Hypothalamus (tissue), 51 donors: Measurements from ENCODE around the gene TCHH.
A peak's percentile ranks its signal among the peaks of the same experiment; 100 is the strongest.
"Not testable (repeated sequence)": the region's sequence is repeated elsewhere in the genome, so short reads cannot be mapped to it uniquely, and the experiment has no call there.

ENCODE experiments used
- DNase-seq, 51 donors: peaks; one replicate each; lab custom pipeline; 2025; lab: John Stamatoyannopoulos, UW

Gene TCHH, protein sequence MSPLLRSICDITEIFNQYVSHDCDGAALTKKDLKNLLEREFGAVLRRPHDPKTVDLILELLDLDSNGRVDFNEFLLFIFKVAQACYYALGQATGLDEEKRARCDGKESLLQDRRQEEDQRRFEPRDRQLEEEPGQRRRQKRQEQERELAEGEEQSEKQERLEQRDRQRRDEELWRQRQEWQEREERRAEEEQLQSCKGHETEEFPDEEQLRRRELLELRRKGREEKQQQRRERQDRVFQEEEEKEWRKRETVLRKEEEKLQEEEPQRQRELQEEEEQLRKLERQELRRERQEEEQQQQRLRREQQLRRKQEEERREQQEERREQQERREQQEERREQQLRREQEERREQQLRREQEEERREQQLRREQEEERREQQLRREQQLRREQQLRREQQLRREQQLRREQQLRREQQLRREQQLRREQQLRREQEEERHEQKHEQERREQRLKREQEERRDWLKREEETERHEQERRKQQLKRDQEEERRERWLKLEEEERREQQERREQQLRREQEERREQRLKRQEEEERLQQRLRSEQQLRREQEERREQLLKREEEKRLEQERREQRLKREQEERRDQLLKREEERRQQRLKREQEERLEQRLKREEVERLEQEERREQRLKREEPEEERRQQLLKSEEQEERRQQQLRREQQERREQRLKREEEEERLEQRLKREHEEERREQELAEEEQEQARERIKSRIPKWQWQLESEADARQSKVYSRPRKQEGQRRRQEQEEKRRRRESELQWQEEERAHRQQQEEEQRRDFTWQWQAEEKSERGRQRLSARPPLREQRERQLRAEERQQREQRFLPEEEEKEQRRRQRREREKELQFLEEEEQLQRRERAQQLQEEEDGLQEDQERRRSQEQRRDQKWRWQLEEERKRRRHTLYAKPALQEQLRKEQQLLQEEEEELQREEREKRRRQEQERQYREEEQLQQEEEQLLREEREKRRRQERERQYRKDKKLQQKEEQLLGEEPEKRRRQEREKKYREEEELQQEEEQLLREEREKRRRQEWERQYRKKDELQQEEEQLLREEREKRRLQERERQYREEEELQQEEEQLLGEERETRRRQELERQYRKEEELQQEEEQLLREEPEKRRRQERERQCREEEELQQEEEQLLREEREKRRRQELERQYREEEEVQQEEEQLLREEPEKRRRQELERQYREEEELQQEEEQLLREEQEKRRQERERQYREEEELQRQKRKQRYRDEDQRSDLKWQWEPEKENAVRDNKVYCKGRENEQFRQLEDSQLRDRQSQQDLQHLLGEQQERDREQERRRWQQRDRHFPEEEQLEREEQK (N-terminal part only)

GRCh38 chr1:152115344-152115743 is at the start of gene TCHH:
TCHH (minus strand) TSS chr1:152115444; CDS start chr1:152114080, 1,364 bp downstream.
- no peak for DNase-seq

GRCh38 chr1:152164517-152165136 is 49.4 kb upstream of the TCHH start:
- DNase-seq = no peak

- no peak for DNase-seq
Observed at GRCh38 chr1:152162792-152163463, 47.7 kb upstream of the TCHH start.

DNA sequence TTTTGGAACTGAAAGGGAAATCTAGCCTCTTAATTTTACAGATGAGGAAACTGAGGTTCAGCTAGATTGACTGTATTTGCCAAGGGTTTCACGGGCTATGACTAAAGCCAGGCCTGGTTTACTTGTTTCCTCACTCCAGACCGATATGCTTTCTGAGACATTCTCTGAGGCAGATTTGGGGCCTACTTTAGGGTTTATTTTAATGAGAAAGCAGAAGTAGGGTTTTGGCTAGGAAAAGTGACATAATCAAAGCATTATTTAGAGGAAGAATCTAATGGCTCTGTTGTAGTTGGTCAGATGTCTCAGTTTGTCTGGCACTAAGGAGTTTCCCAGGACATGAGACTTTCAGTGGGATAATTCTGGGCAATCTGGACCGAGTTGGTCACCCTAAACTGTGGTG is 45.3 kb upstream of the TCHH start:
- DNase-seq = peak in 1 of 51 donors; percentile 17

GRCh38 chr1:152159144-152159543 is 43.9 kb upstream of the TCHH start, which contains the start of gene RPTN:
RPTN (minus strand) TSS chr1:152159228; CDS start chr1:152157889, 1,339 bp downstream.
- no peak for DNase-seq

DNA sequence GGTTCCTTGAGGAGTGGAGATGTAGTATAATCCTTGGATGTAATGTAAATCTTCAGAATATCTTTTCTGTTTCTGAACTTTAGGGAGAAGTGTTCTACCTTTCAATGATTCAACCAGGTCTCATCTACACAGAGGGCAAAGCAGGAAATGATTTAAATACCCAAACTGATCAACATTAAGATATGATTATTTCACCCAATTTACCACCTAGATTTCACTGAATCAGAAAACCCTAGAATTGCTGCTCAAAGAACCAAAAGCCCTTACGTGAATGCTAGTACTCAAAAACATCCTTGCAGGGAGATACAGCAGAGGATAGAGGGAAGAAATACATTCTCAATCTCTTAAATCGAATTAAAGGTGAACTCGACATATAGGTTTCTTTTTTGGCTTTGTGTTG is 38.8 kb upstream of the TCHH start:
- DNase-seq = no peak

GRCh38 chr1:152151646-152152045 is 36.4 kb upstream of the TCHH start:
- DNase-seq = no peak

- DNase-seq = no peak
Observed at GRCh38 chr1:152148981-152149380, 33.7 kb upstream of the TCHH start.

GRCh38 chr1:152148051-152148450 is 32.8 kb upstream of the TCHH start:
- no peak for DNase-seq

GRCh38 chr1:152145769-152146168 is 30.5 kb upstream of the TCHH start:
- DNase-seq = no peak

DNA sequence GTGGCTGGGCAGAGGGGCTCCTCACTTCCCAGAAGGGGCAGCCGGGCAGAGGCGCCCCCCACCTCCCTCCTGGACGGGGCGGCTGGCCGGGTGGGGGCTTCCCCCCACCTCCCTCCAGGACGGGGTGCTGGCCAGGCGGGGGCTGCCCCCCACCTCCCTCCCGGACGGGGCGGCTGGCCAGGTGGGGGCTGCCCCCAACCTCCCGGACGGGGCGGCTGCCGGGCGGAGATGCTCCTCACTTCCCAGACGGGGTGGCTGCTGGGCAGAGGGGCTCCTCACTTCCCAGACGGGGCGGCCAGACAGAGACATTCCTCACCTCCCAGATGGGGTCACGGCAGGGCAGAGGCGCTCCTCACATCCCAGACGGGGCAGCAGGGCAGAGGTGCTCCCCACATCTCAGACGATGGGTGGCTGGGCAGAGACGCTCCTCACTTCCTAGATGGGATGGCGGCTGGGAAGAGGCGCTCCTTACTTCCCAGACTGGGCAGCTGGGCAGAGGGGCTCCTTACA is 29.5 kb upstream of the TCHH start:
- not testable (repeated sequence) for DNase-seq

DNA sequence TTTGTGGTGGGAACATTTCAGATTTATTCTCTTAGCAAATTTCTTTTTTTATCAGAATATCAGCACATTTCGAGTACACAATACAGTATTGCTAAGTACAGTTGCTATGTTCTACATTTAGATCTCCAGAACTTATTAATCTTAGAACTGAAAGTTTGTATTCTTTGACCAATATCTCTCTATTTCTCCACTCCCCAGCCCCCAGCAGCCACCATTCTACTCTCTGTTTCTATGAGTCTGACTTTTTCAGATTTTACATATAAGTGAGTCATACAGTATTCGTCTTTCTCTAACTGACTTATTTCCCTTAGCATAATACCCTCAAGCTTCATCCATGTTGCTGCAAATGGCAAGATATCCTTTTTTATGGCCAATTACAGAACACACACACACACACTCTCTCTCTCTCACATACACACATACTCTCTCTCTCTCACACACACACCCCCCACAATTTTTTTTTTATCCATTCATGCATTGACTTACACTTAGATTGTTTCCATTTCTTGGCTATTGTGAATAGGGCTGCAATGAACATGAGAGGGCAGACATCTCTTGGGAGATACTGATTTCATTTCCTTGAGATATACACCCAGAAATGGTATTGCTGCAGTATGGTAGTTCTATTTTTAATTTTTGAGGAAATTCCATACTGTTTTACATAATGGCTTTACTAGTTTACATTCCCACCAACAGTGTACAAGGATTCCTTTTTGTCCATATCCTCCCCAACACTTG is 28.1 kb upstream of the TCHH start:
- DNase-seq = no peak

DNA sequence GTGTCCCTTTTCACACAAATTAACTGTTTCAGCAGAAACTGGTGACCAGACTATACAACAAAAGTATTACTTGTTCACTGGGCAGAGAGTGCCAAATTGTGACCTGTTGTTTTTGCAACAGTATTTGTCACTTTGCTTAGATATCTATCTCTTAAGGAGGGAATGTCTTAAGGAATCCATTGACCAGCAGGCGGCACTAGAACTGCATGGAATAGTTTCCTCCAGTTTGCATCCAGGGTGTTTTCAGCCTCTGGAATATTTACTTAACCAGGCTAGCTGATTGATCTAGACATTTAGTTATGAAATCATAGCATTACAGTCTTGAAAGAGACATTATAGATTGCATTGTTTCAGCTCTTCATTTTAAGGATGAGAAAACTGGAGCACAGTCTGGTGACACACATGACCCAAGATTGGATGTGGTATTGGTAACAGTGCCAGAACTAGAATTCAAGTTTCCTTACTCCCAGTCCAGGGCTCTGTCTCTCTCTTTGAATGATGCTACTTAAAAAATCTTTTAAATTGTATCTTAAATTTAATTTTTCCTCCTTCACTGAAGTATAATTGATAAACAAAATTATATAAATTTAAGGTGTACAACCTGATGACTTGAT is 26.8 kb upstream of the TCHH start:
- DNase-seq = peak in 28 of 51 donors; percentile 0 to 72 (median 16)

DNA sequence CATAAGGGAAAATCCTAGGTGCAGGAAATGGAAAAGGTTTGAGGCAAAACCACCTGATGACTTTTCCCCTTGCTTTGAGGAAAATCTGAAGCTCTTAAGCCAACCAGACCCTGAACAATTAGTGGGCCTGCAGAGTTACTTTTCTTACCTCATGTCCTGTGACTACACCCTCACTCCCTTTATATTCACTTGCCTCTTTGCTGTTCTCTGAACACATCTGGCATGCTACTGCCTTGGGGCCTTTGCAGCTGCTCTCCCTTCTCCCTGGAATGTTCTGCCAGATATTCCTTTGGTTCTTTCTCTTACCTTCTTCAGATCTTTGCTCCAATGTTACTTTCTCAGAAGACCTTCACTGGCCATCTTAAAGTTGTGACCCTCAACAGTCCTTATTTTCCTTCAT is 22.0 kb upstream of the TCHH start:
- no peak for DNase-seq

DNA sequence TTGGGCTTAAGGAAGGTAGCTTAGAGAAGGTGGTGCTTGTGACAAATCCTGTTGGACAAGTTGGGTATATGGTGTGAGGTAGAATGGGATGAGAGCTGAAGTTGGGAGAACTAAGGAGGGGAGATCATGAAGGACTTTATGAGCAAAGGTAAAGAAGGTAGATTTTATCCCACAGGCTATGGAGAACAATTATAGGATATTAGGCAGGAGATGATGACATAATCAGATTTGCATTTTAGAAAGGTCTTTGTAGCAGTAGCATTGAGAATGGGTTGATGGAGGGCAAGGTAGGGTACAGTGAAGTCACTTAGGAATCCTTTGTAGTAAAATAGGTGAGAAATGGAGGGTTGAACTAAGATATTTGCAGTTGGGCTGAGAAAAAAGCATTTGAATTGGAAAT is 14.9 kb upstream of the TCHH start:
- no peak for DNase-seq

DNA sequence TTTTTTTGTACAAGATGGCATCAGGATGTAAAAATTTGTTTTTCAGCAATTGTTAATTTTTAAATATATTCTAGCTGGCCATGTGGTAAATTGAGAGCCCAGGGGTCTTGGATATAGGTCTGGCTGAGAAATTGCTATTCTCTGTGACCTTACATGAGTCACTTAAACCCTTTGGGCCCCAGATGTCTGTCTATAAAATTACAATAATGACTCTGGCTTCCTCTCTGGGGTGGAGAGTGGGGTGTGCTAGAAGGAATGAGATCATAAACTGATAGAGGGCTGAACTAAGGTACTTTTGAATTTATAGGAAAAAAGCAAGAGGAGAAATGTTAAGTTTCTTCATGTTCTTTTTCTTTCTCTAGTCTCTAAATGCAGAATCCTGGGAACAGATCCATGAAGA is 12.4 kb upstream of the TCHH start:
- no peak for DNase-seq

DNA sequence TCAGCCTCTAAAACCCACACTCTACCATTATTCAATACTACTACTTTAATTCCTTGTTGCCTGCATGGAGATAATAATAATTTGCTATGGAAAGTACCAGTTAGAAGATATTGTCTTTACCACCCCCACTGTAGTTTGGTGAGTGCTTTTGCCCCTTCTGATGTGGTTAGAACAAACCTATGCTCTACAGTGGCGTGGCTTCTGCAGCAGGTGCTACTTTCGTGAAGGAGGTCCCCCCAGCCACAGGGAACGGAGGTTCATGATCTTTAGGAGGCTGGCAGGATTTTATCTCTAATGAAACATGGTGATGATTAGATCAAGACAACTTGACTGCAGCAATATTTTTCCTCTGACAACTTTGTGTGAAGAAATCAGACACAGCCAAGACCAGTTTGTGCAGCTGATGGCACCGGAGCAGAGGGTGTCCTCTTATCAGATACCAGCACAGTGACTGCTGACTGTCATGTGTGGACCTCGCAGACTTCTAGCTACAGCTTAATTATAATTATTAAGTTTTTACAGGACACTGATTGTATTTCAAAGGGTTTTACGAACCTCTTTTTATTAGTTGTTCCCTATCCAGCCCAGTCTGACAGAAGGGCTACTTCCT is 10.7 kb upstream of the TCHH start:
- DNase-seq = no peak

- DNase-seq = no peak
Observed at GRCh38 chr1:152118915-152119314, 3.7 kb upstream of the TCHH start.
